GM18526 (cell line): ENCODE results near the gene PHF14.

ENCODE experiments used
- POLR2A ChIP-seq: IDR thresholded peaks from 3 replicates; pipeline ENCODE4 v1.6.1; 2011; ENCODE audit not compliant: insufficient read length; ENCODE audit errors: extremely low read depth

The PHF14 gene

GRCh38 chr7:11182736-11183135, 209.1 kb downstream of the PHF14 start:
- TF ChIP-seq POLR2A: no peak

DNA sequence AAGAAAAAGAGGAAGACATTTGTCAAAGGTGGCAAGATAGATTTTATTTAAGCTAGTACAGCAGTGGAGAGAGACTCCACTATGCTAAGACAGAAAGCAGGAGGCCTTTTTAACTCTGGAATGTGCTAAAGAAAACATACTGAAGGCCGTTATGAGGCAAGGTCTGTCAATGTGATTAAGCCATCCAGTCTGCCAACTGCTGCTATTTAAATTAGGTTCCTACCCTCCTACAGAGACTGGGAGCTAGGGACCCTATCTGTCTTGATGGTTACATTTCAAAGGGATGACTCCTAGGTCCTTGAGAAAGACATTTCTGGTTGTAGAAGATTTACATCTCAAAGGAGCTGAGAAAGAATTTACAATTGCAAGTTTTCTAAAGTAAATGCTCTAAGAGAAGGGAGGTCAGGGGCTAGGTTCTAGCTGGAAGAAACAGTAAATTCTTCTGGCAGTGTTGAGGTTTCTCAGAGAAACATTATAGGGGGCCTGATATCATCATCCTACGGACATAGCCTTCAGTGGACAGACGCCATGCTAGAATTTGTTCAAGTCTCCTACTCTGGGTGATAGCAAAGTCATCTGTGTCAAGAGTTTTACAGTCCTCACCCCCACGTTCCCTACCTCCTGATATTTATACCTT, 211.6 kb downstream of the PHF14 start:
- TF ChIP-seq POLR2A: no peak

- TF ChIP-seq POLR2A: no peak
Observed at GRCh38 chr7:11188529-11189310, 215.0 kb downstream of the PHF14 start.

DNA sequence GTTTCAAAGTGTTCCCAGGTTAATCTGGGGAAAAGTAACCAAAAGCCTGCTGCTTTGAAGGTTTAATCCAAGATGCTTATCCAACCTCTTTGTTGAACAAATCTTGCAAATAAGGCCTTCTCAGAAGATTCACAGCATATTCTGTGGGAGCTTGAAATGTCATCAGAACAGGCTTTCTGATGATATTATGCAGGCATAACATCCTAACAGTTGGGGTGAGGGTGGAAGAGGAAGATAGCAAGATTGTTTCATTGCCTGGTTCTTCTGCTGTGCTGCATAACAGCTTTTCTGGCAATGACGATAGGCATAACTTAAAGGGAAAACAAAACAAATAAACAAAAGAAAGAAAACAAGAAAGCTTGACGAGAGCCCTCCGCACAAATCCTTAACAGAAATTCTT, 217.4 kb downstream of the PHF14 start:
- no peak for TF ChIP-seq POLR2A

- TF ChIP-seq POLR2A: no peak
Observed at GRCh38 chr7:11191574-11192220, 218.0 kb downstream of the PHF14 start.

DNA sequence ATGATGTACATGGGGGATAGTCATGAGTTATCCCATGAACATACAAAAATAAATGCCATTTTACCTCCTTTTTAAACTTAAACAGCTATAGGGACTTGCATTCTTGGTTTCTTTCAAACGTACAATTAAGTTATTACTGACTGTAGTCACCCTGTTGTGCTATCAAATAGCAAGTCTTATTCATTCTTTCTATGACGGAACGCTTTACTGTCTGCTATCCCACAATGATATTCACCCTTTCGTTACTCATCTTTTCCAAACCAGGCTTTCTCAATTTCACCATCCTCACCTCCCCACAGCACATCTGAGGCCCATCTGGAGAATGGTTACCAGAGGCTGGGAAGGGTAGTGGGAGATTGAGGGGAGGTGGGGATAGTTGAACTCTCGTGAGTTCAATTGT, 218.8 kb downstream of the PHF14 start:
- no peak for TF ChIP-seq POLR2A

DNA sequence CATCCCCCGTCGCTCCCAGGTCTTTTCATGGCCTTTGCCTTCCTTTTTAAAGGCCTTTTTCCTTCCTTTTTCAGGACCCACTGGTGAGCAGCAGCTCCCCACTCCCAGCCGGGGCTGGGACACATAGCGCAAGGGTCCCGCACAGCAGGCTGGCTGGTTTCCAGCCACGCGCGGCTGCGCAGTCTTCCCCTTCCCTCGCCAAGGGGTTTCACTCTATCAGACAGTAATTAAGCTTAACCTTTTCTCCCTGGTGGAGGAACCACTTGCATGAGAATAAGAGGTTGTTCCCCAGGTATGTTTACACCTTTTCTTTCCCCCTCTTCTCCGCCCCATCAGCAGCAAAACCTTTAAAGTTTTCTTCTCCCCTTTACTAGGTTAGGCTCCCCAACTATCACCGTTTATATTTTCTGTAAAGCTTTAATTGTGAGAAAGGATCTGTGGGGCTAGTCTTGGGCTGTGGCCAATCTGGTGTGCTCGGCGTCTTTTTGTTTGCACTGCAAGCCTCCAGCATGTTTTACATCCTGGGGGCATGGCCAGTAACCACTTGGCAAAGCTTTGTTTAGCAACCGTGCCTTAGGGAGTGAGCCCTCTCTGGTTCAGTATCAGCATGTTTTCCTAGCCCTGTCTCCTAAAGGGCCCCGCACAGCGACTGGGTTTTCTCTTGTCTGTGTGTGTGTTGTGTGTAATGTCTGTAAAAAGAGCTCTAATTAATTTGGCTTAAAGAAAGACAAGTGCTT, 219.6 kb downstream of the PHF14 start:
- TF ChIP-seq POLR2A: no peak

DNA sequence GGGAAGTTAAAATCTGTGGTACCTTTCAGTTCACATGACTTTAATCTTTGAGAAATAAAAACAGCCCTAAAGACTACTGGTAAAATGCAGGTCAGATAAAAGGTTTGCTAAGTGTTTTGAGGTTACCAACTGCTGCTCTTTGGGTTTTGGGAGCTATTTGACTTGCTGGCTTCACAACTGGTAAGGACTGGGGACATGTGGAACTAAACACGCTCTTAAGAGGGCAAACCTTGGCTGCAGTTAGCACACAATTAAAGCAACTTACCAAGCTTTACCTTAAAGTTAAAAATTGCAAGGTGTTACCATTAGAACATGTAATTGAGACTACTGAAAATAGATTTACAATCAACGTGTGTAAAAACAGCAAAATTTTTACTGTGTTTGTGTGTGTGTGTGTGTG, 220.2 kb downstream of the PHF14 start:
- TF ChIP-seq POLR2A: no peak

- TF ChIP-seq POLR2A: no peak
Observed at GRCh38 chr7:11194492-11194891, 220.8 kb downstream of the PHF14 start.

DNA sequence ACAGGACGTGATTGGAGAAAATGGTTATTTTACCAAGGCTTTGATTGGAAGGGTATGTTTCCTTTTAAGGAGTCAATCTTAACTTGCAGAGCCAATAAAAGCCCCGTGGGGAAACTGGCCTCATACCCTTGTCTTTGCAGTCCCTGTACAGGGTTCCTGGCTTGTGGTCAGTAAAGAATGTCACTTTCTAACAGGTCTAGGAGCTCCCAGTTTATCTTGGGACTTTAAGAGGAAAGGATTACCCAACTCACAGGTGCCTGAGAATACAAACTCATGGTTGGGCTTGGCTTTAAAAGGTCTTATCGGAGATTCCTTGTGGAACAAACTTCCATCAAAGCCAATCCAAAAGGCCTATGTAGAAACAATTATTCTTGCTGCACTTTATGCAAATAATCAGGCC, 221.8 kb downstream of the PHF14 start:
- TF ChIP-seq POLR2A: no peak

- no peak for TF ChIP-seq POLR2A
Observed at GRCh38 chr7:11196143-11196542, 222.5 kb downstream of the PHF14 start.

DNA sequence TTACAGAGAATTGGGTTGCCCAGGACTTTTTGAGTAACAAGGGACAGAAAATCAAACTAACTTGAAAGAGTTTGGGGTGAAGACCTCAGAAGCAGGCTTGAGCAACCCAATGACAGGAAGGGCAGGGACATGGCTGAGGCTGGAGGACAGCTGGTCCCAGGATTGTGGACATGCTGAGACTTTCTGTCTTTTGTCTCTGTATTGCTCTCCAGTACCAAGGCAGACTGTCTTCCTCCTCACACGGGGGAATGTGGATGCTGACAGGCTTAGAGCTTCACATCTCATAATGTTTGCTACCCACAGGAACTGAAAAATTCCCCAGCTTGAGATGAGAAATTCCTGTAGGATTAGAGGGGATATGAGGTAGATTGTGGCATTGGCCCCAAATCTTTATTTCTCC, 229.6 kb downstream of the PHF14 start:
- no peak for TF ChIP-seq POLR2A

DNA sequence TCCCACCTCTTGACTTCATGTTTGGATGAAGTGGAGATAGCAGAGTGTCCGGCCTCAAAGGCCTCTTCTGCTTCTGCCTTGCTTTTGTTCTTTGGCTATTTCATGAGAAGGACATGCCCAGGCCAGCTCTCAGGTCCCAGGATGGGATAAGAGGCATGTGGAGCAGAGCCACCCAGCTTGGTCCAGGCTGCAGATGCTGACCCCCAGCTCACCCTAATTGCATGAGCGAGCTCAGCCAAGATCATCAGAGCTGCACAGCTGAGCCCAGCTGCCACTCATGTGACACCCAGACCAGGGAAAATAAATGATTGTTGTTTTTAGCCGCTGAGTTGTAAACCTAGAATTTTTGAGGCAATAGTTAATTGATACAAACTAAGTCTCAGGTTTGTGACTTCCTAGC, 230.0 kb downstream of the PHF14 start:
- no peak for TF ChIP-seq POLR2A

GRCh38 chr7:11206177-11206899, 232.7 kb downstream of the PHF14 start:
- no peak for TF ChIP-seq POLR2A

DNA sequence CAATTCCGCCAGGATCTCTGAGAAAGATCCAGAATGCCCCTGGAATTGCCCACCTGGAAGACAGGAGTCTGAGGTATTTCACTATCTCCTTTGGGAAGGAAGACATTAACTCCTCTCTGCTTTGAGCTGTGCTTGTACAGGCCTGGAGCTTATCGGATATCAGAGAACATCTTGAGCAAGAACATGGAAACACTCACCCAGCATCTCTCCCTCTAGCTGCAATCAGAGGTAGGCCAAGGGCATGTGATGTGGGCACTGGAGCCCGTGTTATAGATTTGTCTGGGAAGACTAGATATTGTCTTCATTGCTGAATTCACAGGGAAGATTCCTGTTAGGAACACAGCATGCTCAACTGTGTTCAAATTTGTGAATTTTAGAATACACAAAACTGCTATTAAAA, 233.9 kb downstream of the PHF14 start:
- TF ChIP-seq POLR2A: no peak
